ENCODE data around the gene CALM3.

DNA sequence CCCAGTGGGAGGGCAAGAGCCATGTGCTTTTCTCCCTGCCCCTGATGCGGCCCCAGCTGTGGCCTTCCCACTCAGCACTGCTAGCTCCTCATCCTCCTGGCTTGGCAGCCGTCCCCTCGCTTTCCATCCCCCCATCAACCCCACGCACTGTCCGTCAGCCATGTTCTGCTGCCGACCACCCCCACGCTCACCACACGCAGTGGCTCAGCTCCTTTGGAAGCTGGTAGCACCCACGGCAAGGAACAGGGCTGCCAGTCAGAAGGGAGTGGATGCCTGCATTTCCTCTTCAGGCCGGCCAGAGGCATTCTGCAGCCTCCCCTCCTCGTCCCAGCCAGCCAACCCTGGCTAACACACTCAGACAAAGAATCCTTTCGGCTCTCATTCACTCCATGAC lies 6.3 kb downstream of the CALM3 start:
- TF ChIP-seq, protein P1, sequence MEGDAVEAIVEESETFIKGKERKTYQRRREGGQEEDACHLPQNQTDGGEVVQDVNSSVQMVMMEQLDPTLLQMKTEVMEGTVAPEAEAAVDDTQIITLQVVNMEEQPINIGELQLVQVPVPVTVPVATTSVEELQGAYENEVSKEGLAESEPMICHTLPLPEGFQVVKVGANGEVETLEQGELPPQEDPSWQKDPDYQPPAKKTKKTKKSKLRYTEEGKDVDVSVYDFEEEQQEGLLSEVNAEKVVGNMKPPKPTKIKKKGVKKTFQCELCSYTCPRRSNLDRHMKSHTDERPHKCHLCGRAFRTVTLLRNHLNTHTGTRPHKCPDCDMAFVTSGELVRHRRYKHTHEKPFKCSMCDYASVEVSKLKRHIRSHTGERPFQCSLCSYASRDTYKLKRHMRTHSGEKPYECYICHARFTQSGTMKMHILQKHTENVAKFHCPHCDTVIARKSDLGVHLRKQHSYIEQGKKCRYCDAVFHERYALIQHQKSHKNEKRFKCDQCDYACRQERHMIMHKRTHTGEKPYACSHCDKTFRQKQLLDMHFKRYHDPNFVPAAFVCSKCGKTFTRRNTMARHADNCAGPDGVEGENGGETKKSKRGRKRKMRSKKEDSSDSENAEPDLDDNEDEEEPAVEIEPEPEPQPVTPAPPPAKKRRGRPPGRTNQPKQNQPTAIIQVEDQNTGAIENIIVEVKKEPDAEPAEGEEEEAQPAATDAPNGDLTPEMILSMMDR (optimal IDR thresholded peaks at IDR 0.05 in 1 of 3, IDR thresholded peaks at IDR 0.05 in 1 of 3, conservative IDR thresholded peaks at IDR 0.05 in 1 of 3; ENCODE audit: extremely low read depth in 1 of 3, insufficient read depth in 2 of 3, low read length in 3 of 3): no peak
- TF ChIP-seq EZH2 (IDR thresholded peaks at IDR 0.05; ENCODE audit: low read length): no peak
